ENCODE measurements around the gene WDFY4. TPM values are rescaled to one million over a fixed set of nuclear protein-coding genes. Genes with fewer than 3 reads are reported as not detected.
A peak's percentile ranks its signal among the peaks of the same experiment; 100 is the strongest.

WDFY4 gene
- total RNA-seq, 1 donor from 2014 or later: not detected

- no peak overlapping the region for H3K27ac Mint-ChIP-seq (ENCODE audit: unreplicated experiment)
- DNase-seq (ENCODE audit: extremely low spot score, unreplicated experiment): peak; percentile 76
- no peaks in the 10 kb centered on the region for H3K36me3 Mint-ChIP-seq (ENCODE audit: unreplicated experiment)
- H3K27me3 Mint-ChIP-seq (ENCODE audit: unreplicated experiment): peaks cover 4% of the 10 kb centered on the region
- no peak for TF ChIP-seq CTCF (IDR thresholded peaks at IDR 0.05)
- H3K4me1 Mint-ChIP-seq (ENCODE audit: unreplicated experiment): no peaks in the 10 kb centered on the region
- H3K9me3 Mint-ChIP-seq (ENCODE audit: unreplicated experiment): no peaks in the 10 kb centered on the region
- H3K4me3 Mint-ChIP-seq (ENCODE audit: unreplicated experiment): no peak overlapping the region
These were observed 83.6 kb downstream of the WDFY4 start for GRCh38 chr10:48768144-48768766.

DNA sequence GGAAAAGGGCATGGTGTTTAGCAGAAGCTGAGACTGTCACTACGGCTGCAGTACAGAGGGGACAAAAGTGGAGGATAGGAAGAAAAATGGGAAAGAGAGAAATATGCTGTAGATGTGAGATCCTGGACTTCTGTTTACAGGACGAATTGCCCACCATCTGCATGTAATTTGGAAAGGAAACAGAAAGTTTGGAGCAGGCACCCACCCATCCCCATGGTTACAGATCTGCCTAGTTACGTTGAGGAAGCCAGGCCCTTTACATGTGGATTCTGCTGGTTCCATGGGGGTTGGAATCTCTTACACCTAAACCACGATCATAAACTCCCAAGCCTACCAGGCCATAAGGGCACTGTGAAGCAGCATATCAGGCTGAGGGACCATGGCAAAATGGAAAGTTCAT is 84.3 kb downstream of the WDFY4 start:
- Mint-ChIP-seq H3K27me3 (ENCODE audit: unreplicated experiment) (peaks cover 4% of the 10 kb centered on the region), H3K27ac (ENCODE audit: unreplicated experiment) (no peak overlapping the region), H3K9me3 (ENCODE audit: unreplicated experiment) (no peaks in the 10 kb centered on the region), H3K4me3 (ENCODE audit: unreplicated experiment) (no peak overlapping the region), H3K36me3 (ENCODE audit: unreplicated experiment) (no peaks in the 10 kb centered on the region), H3K4me1 (ENCODE audit: unreplicated experiment) (no peaks in the 10 kb centered on the region)
- DNase-seq (ENCODE audit: extremely low spot score, unreplicated experiment): peak; percentile 59
- no peak for TF ChIP-seq CTCF (IDR thresholded peaks at IDR 0.05)

GRCh38 chr10:48769706-48770435 is 85.2 kb downstream of the WDFY4 start:
- no peak overlapping the region for H3K4me3 Mint-ChIP-seq (ENCODE audit: unreplicated experiment)
- TF ChIP-seq CTCF (IDR thresholded peaks at IDR 0.05): no peak
- H3K27ac Mint-ChIP-seq (ENCODE audit: unreplicated experiment): no peak overlapping the region
- DNase-seq (ENCODE audit: extremely low spot score, unreplicated experiment): peak; percentile 57
- no peaks in the 10 kb centered on the region for H3K27me3 Mint-ChIP-seq (ENCODE audit: unreplicated experiment)
- no peaks in the 10 kb centered on the region for H3K36me3 Mint-ChIP-seq (ENCODE audit: unreplicated experiment)
- no peaks in the 10 kb centered on the region for H3K9me3 Mint-ChIP-seq (ENCODE audit: unreplicated experiment)
- H3K4me1 Mint-ChIP-seq (ENCODE audit: unreplicated experiment): no peaks in the 10 kb centered on the region

DNA sequence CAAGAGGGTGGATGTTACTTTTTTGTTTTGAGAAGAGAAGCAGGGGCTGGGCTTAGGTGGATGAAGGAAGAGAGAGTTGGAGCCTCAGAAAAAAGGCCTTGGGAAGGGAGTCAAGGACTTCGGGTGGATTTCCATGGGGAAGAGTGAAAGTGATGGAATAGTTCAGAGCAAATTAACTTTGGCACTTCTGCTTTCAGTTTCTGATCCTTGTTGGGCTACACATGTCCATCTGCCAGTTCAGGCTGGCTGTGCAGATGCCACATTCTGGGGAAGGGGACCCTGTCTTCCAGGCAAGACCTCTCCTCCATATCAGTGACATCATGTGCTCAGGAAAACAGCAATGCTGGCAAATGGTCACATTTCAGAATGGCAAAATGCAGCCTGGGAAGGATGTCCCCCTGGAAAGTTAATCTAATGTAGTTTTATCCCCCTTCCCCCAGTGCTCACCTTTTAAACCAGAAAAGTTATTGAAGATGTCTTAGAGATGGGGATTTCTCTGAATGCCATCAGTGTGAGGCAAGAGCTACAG is 86.0 kb downstream of the WDFY4 start:
- Mint-ChIP-seq H3K27me3 (ENCODE audit: unreplicated experiment) (no peaks in the 10 kb centered on the region), H3K4me1 (ENCODE audit: unreplicated experiment) (no peaks in the 10 kb centered on the region), H3K9me3 (ENCODE audit: unreplicated experiment) (no peaks in the 10 kb centered on the region), H3K36me3 (ENCODE audit: unreplicated experiment) (no peaks in the 10 kb centered on the region), H3K27ac (ENCODE audit: unreplicated experiment) (no peak overlapping the region), H3K4me3 (ENCODE audit: unreplicated experiment) (no peak overlapping the region)
- peak; percentile 32 for DNase-seq (ENCODE audit: extremely low spot score, unreplicated experiment)
- no peak for TF ChIP-seq CTCF (IDR thresholded peaks at IDR 0.05)

DNA sequence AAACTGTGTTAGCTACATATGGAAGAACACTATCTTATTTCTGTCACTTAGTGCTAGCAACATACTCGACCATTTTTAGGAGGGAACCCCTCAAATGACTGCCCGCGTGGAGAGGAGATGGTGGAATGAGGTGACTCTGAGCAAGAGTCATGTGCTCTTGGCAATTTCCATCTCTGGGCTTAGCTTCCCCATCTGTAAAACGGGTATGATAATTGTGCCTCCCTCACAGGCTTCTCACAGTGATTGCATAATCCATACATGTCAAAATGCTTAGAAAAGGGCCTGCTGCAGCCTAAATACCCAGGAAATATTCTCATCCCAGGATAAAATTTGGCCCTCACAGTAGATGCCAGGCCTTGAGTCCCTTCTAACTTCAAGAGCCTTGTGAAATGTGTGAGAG is 86.6 kb downstream of the WDFY4 start:
- DNase-seq (ENCODE audit: extremely low spot score, unreplicated experiment): no peak
- no peaks in the 10 kb centered on the region for H3K9me3 Mint-ChIP-seq (ENCODE audit: unreplicated experiment)
- H3K27me3 Mint-ChIP-seq (ENCODE audit: unreplicated experiment): no peaks in the 10 kb centered on the region
- no peak for TF ChIP-seq CTCF (IDR thresholded peaks at IDR 0.05)
- H3K27ac Mint-ChIP-seq (ENCODE audit: unreplicated experiment): no peak overlapping the region
- H3K4me1 Mint-ChIP-seq (ENCODE audit: unreplicated experiment): no peaks in the 10 kb centered on the region
- H3K4me3 Mint-ChIP-seq (ENCODE audit: unreplicated experiment): no peak overlapping the region
- no peaks in the 10 kb centered on the region for H3K36me3 Mint-ChIP-seq (ENCODE audit: unreplicated experiment)
